HepG2 (cell line): ENCODE measurements around the gene MRAP. TPM values are rescaled to one million over a fixed set of nuclear protein-coding genes. Genes with fewer than 3 reads are reported as not detected.

Experiments
- GATAD2A ChIP-seq: IDR thresholded peaks from 2 replicates; pipeline ENCODE4 v1.6.1; 2016
- KLF9 ChIP-seq: IDR thresholded peaks from 2 replicates; pipeline ENCODE4 v1.6.1; 2016; ENCODE audit warnings: low read depth
- MAFG ChIP-seq: sonication (generic); formaldehyde crosslinking; IDR thresholded peaks from 2 replicates; pipeline ENCODE4 v1.5.1; 2020; ENCODE audit warnings: mild to moderate bottlenecking, missing genetic modification reagents
- MEIS1 ChIP-seq: sonication (generic); formaldehyde crosslinking; IDR thresholded peaks from 2 replicates; pipeline ENCODE4 v1.9.0; 2021; ENCODE audit warnings: mild to moderate bottlenecking, missing genetic modification reagents, moderate library complexity, borderline replicate concordance
- POLR2AphosphoS2 ChIP-seq: IDR thresholded peaks from 2 replicates; pipeline ENCODE4 v1.6.1; 2011; ENCODE audit warnings: low read depth, low read length, improper control_type of control experiment
- RFXANK ChIP-seq: IDR thresholded peaks from 2 replicates; pipeline ENCODE4 v1.6.1; 2016
- RORA ChIP-seq: sonication (generic); formaldehyde crosslinking; IDR thresholded peaks from 2 replicates; pipeline ENCODE4 v1.5.0; 2020; ENCODE audit warnings: mild to moderate bottlenecking, missing genetic modification reagents, moderate library complexity
- THYN1 ChIP-seq: sonication (generic); formaldehyde crosslinking; IDR thresholded peaks from 2 replicates; pipeline ENCODE4 v1.8.1; 2023; ENCODE audit warnings: low read depth, mild to moderate bottlenecking, moderate library complexity, missing genetic modification reagents, borderline replicate concordance
- TSC22D2 ChIP-seq: sonication (generic); formaldehyde crosslinking; IDR thresholded peaks from 2 replicates; pipeline ENCODE4 v1.5.1; 2020; ENCODE audit warnings: missing genetic modification reagents, mild to moderate bottlenecking, borderline replicate concordance
- ZBTB1 ChIP-seq: sonication (generic); formaldehyde crosslinking; IDR thresholded peaks from 2 replicates; pipeline ENCODE4 v1.4.0; 2020; ENCODE audit warnings: missing genetic modification reagents, borderline replicate concordance
- ZBTB8A ChIP-seq: sonication (generic); formaldehyde crosslinking; IDR thresholded peaks from 2 replicates; pipeline ENCODE4 v1.4.0; 2020; ENCODE audit warnings: mild to moderate bottlenecking, low read depth, missing genetic modification reagents, borderline replicate concordance
- ZMYM2 ChIP-seq: sonication (generic); formaldehyde crosslinking; IDR thresholded peaks from 2 replicates; pipeline ENCODE4 v1.8.0; 2022; ENCODE audit warnings: mild to moderate bottlenecking, missing genetic modification reagents
- ZNF256 ChIP-seq: sonication (generic); formaldehyde crosslinking; conservative IDR thresholded peaks from 2 replicates; pipeline ENCODE4 v1.4.0; 2020; ENCODE audit warnings: missing genetic modification reagents
- ZZZ3 ChIP-seq: sonication (generic); formaldehyde crosslinking; IDR thresholded peaks from 2 replicates; pipeline ENCODE4 v1.4.0; 2020; ENCODE audit warnings: missing genetic modification reagents, mild to moderate bottlenecking, borderline replicate concordance
- polyA plus RNA-seq, 8 experiments: library from polyadenylated mRNA; depleted of rRNA in 3 of 8; stranded (reverse) in 7 of 8; unstranded in 1 of 8; fragments of >200 nt; fragmentation: Illumina TruSeq in 4 of 8; extraction: Trizol in 4 of 8; gene quantifications; 2 replicates each; pipeline versions ENCODE4 v1.2.1 to v1.2.3, GENCODE V29; 2011 to 2016; ENCODE audit warnings: low read depth in 4 of 8, missing spikeins in 1 of 8, mixed read lengths in 1 of 8; ENCODE audit not compliant: insufficient read depth in 1 of 8
- total RNA-seq, 5 experiments: library from RNA; depleted of rRNA; stranded (reverse); fragments of >200 nt; fragmentation: Illumina TruSeq; extraction: Trizol; gene quantifications; 2 replicates each; pipeline ENCODE4 v1.2.3, GENCODE V29; 2016; ENCODE audit warnings: low read depth in 1 of 5
- TF ChIP-seq, protein P1 (sequence below): sonication (generic); formaldehyde crosslinking; IDR thresholded peaks from 2 replicates; pipeline ENCODE4 v1.4.0; 2020; ENCODE audit warnings: missing genetic modification reagents
- TF ChIP-seq, protein P2 (sequence below): sonication (generic); formaldehyde crosslinking; IDR thresholded peaks from 2 replicates; pipeline ENCODE4 v1.4.0; 2020; ENCODE audit warnings: missing genetic modification reagents, borderline replicate concordance
- TF ChIP-seq, protein P3 (sequence below): sonication (generic); formaldehyde crosslinking; IDR thresholded peaks from 2 replicates; pipeline ENCODE4 v1.5.1; 2020; ENCODE audit warnings: mild to moderate bottlenecking, missing genetic modification reagents, moderate library complexity
- TF ChIP-seq, protein P4 (sequence below): sonication (generic); formaldehyde crosslinking; IDR thresholded peaks from 2 replicates; pipeline ENCODE4 v1.4.0; 2020; ENCODE audit warnings: mild to moderate bottlenecking, low read depth, missing genetic modification reagents
- TF ChIP-seq, protein P5 (sequence below): IDR thresholded peaks from 2 replicates; pipeline ENCODE4 v1.6.1; 2012; ENCODE audit warnings: low read depth, low read length, improper control_type of control experiment

MRAP gene
- total and polyA plus RNA-seq, 2 of the 13 experiments (the other 11 are each of a cell fraction or from before 2014, with no cell fraction given), result 0.46 to 1.2 TPM

DNA sequence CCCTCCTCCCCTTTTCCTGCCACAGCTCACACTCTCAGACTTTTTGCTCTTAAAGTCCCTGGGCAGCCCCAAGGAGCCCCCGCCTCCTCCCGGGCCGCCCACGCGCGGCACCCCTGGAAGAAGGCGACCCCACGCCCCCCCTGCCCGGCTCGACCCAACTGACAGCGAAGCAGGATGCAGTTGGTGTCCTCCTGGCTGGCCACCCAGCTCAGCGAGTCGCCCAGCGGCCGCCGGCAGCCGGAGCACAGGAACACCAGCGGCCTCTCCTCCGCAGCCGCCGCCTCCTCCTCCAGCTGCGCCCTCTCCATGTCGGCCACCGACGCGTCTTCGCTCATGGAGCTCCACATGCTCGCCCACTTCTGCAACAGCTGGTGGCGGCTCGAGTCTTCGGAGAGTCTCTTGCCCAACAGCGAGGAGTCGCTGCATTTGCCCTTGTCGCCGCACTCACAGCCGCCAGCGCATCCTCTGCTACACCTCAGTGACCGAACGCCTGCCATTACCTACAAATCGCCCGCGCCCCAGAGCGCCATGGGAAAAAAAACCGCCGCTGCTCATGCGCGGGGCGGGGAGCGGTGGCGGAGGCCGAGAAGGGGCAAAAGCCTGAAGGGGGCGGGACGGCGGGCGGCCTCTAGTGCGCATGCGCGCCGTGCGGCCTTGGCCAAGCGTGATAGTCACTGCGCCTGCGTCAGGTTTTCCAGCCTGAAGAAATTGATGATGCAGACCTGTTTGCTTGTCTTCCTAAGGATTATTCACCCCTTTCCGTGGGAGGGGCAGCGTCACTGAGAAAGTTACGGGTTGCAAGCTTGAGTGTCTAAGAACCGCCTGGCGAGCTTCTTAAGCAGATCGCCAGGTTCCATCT, 19.9 kb upstream of the MRAP start, which contains the start of gene MIS18A (continued):
- TF ChIP-seq, protein P1, sequence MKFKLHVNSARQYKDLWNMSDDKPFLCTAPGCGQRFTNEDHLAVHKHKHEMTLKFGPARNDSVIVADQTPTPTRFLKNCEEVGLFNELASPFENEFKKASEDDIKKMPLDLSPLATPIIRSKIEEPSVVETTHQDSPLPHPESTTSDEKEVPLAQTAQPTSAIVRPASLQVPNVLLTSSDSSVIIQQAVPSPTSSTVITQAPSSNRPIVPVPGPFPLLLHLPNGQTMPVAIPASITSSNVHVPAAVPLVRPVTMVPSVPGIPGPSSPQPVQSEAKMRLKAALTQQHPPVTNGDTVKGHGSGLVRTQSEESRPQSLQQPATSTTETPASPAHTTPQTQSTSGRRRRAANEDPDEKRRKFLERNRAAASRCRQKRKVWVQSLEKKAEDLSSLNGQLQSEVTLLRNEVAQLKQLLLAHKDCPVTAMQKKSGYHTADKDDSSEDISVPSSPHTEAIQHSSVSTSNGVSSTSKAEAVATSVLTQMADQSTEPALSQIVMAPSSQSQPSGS (CRISPR knock-in tag), result no peak
- no peak for TF ChIP-seq THYN1 (CRISPR knock-in tag)
- TF ChIP-seq ZZZ3 (CRISPR knock-in tag), result no peak
- no peak for TF ChIP-seq KLF9 (CRISPR knock-in tag)
- TF ChIP-seq, protein P2, sequence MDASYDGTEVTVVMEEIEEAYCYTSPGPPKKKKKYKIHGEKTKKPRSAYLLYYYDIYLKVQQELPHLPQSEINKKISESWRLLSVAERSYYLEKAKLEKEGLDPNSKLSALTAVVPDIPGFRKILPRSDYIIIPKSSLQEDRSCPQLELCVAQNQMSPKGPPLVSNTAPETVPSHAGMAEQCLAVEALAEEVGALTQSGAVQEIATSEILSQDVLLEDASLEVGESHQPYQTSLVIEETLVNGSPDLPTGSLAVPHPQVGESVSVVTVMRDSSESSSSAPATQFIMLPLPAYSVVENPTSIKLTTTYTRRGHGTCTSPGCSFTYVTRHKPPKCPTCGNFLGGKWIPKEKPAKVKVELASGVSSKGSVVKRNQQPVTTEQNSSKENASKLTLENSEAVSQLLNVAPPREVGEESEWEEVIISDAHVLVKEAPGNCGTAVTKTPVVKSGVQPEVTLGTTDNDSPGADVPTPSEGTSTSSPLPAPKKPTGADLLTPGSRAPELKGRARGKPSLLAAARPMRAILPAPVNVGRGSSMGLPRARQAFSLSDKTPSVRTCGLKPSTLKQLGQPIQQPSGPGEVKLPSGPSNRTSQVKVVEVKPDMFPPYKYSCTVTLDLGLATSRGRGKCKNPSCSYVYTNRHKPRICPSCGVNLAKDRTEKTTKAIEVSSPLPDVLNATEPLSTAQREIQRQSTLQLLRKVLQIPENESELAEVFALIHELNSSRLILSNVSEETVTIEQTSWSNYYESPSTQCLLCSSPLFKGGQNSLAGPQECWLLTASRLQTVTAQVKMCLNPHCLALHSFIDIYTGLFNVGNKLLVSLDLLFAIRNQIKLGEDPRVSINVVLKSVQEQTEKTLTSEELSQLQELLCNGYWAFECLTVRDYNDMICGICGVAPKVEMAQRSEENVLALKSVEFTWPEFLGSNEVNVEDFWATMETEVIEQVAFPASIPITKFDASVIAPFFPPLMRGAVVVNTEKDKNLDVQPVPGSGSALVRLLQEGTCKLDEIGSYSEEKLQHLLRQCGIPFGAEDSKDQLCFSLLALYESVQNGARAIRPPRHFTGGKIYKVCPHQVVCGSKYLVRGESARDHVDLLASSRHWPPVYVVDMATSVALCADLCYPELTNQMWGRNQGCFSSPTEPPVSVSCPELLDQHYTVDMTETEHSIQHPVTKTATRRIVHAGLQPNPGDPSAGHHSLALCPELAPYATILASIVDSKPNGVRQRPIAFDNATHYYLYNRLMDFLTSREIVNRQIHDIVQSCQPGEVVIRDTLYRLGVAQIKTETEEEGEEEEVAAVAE (CRISPR knock-in tag), result no peak
- no peak; the same call in 1 of the 2 replicates for TF ChIP-seq ZBTB8A (CRISPR knock-in tag)
- TF ChIP-seq, protein P3, sequence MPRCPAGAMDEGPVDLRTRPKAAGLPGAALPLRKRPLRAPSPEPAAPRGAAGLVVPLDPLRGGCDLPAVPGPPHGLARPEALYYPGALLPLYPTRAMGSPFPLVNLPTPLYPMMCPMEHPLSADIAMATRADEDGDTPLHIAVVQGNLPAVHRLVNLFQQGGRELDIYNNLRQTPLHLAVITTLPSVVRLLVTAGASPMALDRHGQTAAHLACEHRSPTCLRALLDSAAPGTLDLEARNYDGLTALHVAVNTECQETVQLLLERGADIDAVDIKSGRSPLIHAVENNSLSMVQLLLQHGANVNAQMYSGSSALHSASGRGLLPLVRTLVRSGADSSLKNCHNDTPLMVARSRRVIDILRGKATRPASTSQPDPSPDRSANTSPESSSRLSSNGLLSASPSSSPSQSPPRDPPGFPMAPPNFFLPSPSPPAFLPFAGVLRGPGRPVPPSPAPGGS (CRISPR knock-in tag), result no peak; the same call in 1 of the 2 replicates
- no peak for TF ChIP-seq GATAD2A
- TF ChIP-seq ZBTB1 (CRISPR knock-in tag), result no peak
- TF ChIP-seq MAFG (CRISPR knock-in tag), result no peak
- no peak for TF ChIP-seq TSC22D2 (CRISPR knock-in tag)
- TF ChIP-seq, protein P4, sequence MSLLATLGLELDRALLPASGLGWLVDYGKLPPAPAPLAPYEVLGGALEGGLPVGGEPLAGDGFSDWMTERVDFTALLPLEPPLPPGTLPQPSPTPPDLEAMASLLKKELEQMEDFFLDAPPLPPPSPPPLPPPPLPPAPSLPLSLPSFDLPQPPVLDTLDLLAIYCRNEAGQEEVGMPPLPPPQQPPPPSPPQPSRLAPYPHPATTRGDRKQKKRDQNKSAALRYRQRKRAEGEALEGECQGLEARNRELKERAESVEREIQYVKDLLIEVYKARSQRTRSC, result no peak
- TF ChIP-seq POLR2AphosphoS2, result no peak
- no peak for TF ChIP-seq ZMYM2 (CRISPR knock-in tag)
- TF ChIP-seq ZNF256 (CRISPR knock-in tag), result no peak
- TF ChIP-seq RORA (CRISPR knock-in tag), result no peak
- TF ChIP-seq, protein P5, sequence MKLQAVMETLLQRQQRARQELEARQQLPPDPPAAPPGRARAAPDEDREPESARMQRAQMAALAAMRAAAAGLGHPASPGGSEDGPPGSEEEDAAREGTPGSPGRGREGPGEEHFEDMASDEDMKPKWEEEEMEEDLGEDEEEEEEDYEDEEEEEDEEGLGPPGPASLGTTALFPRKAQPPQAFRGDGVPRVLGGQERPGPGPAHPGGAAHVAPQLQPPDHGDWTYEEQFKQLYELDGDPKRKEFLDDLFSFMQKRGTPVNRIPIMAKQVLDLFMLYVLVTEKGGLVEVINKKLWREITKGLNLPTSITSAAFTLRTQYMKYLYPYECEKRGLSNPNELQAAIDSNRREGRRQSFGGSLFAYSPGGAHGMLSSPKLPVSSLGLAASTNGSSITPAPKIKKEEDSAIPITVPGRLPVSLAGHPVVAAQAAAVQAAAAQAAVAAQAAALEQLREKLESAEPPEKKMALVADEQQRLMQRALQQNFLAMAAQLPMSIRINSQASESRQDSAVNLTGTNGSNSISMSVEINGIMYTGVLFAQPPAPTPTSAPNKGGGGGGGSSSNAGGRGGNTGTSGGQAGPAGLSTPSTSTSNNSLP, result no peak
- no peak for TF ChIP-seq MEIS1 (CRISPR knock-in tag)
- TF ChIP-seq RFXANK (CRISPR knock-in tag), result no peak
